GM12878 (cell line): ENCODE measurements around the gene RCAN1. TPM values are rescaled to one million over a fixed set of nuclear protein-coding genes. Genes with fewer than 3 reads are reported as not detected.
"Not testable (repeated sequence)": the region's sequence is repeated elsewhere in the genome, so short reads cannot be mapped to it uniquely, and the experiment has no call there.

Experiments
- ATAC-seq: fragments of 200-7000 bp; cut with Tn5 transposase; 3 replicates; pipeline ENCODE4 v1.9.1; 2020; ENCODE audit warnings: mild to moderate bottlenecking, moderate library complexity
- BruUV-seq: library from RNA; stranded (reverse); fragments of 400-500 nt; replicated peaks from 2 replicates; lab custom pipeline; 2021; lab: Mats Ljungman, UMichigan
- CTCF ChIA-PET: fragments of 300-600 bp; sonication (Branson Sonifier 250); formaldehyde crosslinking; extraction: SDS; loops from one replicate; lab custom pipeline; 2021; ENCODE audit warnings: inconsistent platforms; lab: Yijun Ruan, JAX
- POLR2A ChIA-PET: fragments of 350-600 bp; formaldehyde crosslinking; extraction: SDS; loops from one replicate; lab custom pipeline; 2021; ENCODE audit warnings: inconsistent platforms; lab: Charles Lee
- RAD21 ChIA-PET: fragments of 300-600 bp; sonication (Branson Sonifier 250); formaldehyde crosslinking; loops from one replicate; lab custom pipeline; 2023; ENCODE audit warnings: antibody characterized with exemption; ENCODE audit not compliant: unreplicated experiment; lab: Charles Lee
- SMC1A ChIA-PET: fragments of 300-600 bp; sonication (Branson Sonifier 250); formaldehyde crosslinking; loops from one replicate; lab custom pipeline; 2023; ENCODE audit not compliant: unreplicated experiment, uncharacterized antibody; lab: Charles Lee
- DNase-seq: peaks from one replicate; pipeline ENCODE4 v3.0.0-alpha.2; 2011; ENCODE audit warnings: low read depth, low spot score
- FAIRE-seq: peaks from 3 replicates; lab custom pipeline; 2011; peaks lifted over from hg19 to GRCh38; lab: Jason Lieb, UNC
- H2AFZ ChIP-seq: 2 replicates; pipeline ENCODE4 v1.6.0; 2011; ENCODE audit warnings: low read depth, low read length, control low read depth; ENCODE audit not compliant: control insufficient read depth
- H3K27ac ChIP-seq: 2 replicates; pipeline ENCODE4 v1.5.1; 2011; ENCODE audit warnings: control low read depth; ENCODE audit not compliant: control insufficient read depth, insufficient read depth
- H3K27me3 ChIP-seq, 2 experiments: replicated peaks in 1 of 2; 2 replicates each; pipeline versions ENCODE4 v1.6.0 to v1.6.1; 2011; ENCODE audit warnings: low read length in 1 of 2; ENCODE audit not compliant: control insufficient read depth in 2 of 2, insufficient read depth in 2 of 2
- H3K36me3 ChIP-seq, 2 experiments: 2 replicates each; pipeline ENCODE4 v1.5.1; 2011; ENCODE audit warnings: low read length in 1 of 2; ENCODE audit not compliant: control insufficient read depth in 2 of 2, insufficient read depth in 2 of 2
- H3K4me1 ChIP-seq: 2 replicates; pipeline ENCODE4 v1.6.1; 2011; ENCODE audit warnings: mild to moderate bottlenecking, low read length, moderate library complexity, mixed read lengths; ENCODE audit not compliant: control insufficient read depth, insufficient read depth
- H3K4me2 ChIP-seq: 2 replicates; pipeline ENCODE4 v1.6.0; 2011; ENCODE audit warnings: control low read depth; ENCODE audit not compliant: control insufficient read depth, insufficient read depth
- H3K4me3 ChIP-seq: fragments of 200-600 bp; sonication (generic); 2 replicates; pipeline ENCODE4 v1.5.1; 2016
- H3K79me2 ChIP-seq: 2 replicates; pipeline ENCODE4 v1.6.0; 2011; ENCODE audit warnings: low read length; ENCODE audit not compliant: control insufficient read depth, insufficient read depth
- H3K9ac ChIP-seq: 2 replicates; pipeline ENCODE4 v1.8.0; 2011; ENCODE audit warnings: low read length, control low read depth, mixed read lengths; ENCODE audit not compliant: control insufficient read depth, insufficient read depth
- H3K9me3 ChIP-seq: replicated peaks from 3 replicates; pipeline ENCODE4 v1.5.1; 2011; ENCODE audit warnings: mild to moderate bottlenecking, low read length; ENCODE audit not compliant: control insufficient read depth, insufficient read depth
- H4K20me1 ChIP-seq: 2 replicates; pipeline ENCODE4 v1.6.0; 2011; ENCODE audit not compliant: control insufficient read depth, insufficient read depth
- CREB1 ChIP-seq: IDR thresholded peaks from 2 replicates; pipeline ENCODE4 v1.6.1; 2012; ENCODE audit warnings: low read depth, mild to moderate bottlenecking, inconsistent platforms
- whole genome bisulfite sequencing: methylation state at CpG from one replicate; pipeline ENCODE4 v1.1.6; 2016; ENCODE audit warnings: low lambda C conversion rate; ENCODE audit not compliant: insufficient replicate concordance, insufficient coverage; ENCODE audit errors: missing lambda C conversion rate; 5-methylcytosine and 5-hydroxymethylcytosine counted together
- in situ Hi-C: fragments of 300-500 bp; cut with MboI; formaldehyde crosslinking; loops from 9 replicates; pipeline ENCODE4 v1.14.3; 2018; ENCODE audit warnings: mixed read lengths
- intact Hi-C: fragments of 100-400 bp; cut with micrococcal nuclease; formaldehyde crosslinking; loops from one replicate; pipeline ENCODE4 v1.14.2; 2022; ENCODE audit not compliant: unreplicated experiment
- polyA plus RNA-seq, 11 experiments: library from polyadenylated mRNA; depleted of rRNA in 4 of 11; unstranded in 6 of 11; stranded (reverse) in 5 of 11; fragments of >200 nt; fragmentation: Nextera tagmentation in 4 of 11; fragmentation: Illumina TruSeq in 1 of 11; extraction: Ambion mirVana in 4 of 11; extraction: Trizol in 1 of 11; gene quantifications; 1 replicate in 1 of 11; 2 replicates in 10 of 11; pipeline versions ENCODE4 v1.2.1 to v1.2.3, GENCODE V29; 2011 to 2016; ENCODE audit warnings: inconsistent platforms in 2 of 11, missing spikeins in 2 of 11, low read depth in 1 of 11
- total RNA-seq, 4 experiments: library from RNA; depleted of rRNA in 3 of 4; stranded (reverse); fragments of >200 nt in 3 of 4; fragmentation: Illumina TruSeq in 1 of 4; extraction: Trizol in 1 of 4; gene quantifications; 2 replicates each; pipeline versions ENCODE4 v1.2.1 to v1.2.3, GENCODE V29; 2013 to 2021
- TF ChIP-seq, protein P1 (sequence below): fragments of 450-650 bp; IDR thresholded peaks from 2 replicates; pipeline ENCODE4 v1.6.1; 2017; ENCODE audit warnings: mild to moderate bottlenecking, moderate library complexity
- TF ChIP-seq, protein P2 (sequence below): fragments of 450-650 bp; IDR thresholded peaks from 2 replicates; pipeline ENCODE4 v1.6.1; 2016; ENCODE audit warnings: mild to moderate bottlenecking, moderate library complexity, borderline replicate concordance

Gene RCAN1
- total and polyA plus RNA-seq, 10 of the 15 experiments (the other 5 are each of a cell fraction or from before 2014, with no cell fraction given) = 2.8 to 12.9 (median 10.5) TPM

DNA sequence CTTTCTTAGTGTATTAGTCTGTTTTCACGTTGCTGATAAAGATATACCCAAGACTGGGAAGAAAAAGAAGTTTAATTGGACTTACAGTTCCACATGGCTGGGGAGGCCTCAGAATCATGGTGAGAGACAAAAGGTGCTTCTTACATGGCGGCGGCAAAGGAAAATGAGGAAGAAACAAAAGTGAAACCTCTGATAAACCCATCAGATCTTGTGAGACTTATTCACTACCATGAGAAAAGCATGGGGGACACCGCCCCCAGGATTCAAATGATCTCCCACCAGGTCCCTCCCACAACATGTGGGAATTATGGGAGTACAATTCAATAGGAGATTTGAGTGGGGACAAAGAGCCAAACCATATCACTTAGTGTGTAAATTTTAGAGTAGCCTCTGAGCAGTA is 46.1 kb downstream of the RCAN1 start:
- in situ Hi-C loops, H3K4me2 ChIP-seq, H2AFZ ChIP-seq, H3K36me3 ChIP-seq, H4K20me1 ChIP-seq, H3K9ac ChIP-seq, H3K27ac ChIP-seq, ATAC-seq, H3K9me3 ChIP-seq, FAIRE-seq, intact Hi-C loops, H3K4me3 ChIP-seq, H3K4me1 ChIP-seq, DNase-seq, H3K27me3 ChIP-seq, POLR2A ChIA-PET, BruUV-seq, H3K79me2 ChIP-seq: not testable (repeated sequence)
- ChIA-PET RAD21 (interaction anchor here (1.5 kb wide), 1 partner anchor 58 kb away, joined by 4 read pairs; no protein-coding TSS in a partner anchor), SMC1A (interaction anchor here (0.6 to 1.3 kb wide), 3 partner anchors 23 to 158 kb away, joined by 3 to 5 read pairs (median 3); no protein-coding TSS in a partner anchor), CTCF (interaction anchor here (1.2 to 2.0 kb wide), 3 partner anchors 14 to 58 kb away, joined by 3 to 8 read pairs (median 7); no protein-coding TSS in a partner anchor)
- WGBS = 93% methylated on average over 4 of the region's 4 CpGs

DNA sequence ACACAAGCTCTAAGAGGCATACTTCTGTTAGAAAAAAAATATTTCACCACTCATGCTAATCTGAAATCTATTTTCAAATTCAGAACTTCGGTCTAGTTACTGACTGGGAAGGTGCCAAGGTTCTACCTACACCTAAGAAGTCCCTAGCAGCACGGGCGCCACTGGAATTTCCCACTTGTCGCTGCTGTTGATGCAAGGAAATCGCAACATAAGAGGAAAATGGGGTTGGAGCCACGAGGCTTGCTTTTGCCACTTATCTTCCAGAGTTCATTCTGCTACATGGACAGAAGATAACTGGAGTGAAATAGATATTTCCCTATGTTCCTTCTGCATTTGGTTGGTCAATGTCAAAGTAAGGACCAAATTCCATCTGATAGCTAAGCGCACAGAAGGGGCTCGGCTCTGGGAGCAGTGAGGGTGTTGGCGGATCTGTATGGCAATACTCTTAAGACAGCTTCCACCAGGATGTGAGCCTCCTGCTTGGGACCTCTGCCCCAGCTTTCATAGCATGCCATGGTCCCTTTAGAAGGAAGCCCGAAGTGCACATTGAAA is 47.2 kb downstream of the RCAN1 start:
- POLR2A ChIA-PET = no interaction called here

More for the DNA sequence above, 47.2 kb downstream of the RCAN1 start:
- ATAC-seq (no peak), FAIRE-seq (no peak), DNase-seq (no peak)
- in situ Hi-C loops (no loop called here), intact Hi-C loops (no loop called here)
- TF ChIP-seq, protein P1, sequence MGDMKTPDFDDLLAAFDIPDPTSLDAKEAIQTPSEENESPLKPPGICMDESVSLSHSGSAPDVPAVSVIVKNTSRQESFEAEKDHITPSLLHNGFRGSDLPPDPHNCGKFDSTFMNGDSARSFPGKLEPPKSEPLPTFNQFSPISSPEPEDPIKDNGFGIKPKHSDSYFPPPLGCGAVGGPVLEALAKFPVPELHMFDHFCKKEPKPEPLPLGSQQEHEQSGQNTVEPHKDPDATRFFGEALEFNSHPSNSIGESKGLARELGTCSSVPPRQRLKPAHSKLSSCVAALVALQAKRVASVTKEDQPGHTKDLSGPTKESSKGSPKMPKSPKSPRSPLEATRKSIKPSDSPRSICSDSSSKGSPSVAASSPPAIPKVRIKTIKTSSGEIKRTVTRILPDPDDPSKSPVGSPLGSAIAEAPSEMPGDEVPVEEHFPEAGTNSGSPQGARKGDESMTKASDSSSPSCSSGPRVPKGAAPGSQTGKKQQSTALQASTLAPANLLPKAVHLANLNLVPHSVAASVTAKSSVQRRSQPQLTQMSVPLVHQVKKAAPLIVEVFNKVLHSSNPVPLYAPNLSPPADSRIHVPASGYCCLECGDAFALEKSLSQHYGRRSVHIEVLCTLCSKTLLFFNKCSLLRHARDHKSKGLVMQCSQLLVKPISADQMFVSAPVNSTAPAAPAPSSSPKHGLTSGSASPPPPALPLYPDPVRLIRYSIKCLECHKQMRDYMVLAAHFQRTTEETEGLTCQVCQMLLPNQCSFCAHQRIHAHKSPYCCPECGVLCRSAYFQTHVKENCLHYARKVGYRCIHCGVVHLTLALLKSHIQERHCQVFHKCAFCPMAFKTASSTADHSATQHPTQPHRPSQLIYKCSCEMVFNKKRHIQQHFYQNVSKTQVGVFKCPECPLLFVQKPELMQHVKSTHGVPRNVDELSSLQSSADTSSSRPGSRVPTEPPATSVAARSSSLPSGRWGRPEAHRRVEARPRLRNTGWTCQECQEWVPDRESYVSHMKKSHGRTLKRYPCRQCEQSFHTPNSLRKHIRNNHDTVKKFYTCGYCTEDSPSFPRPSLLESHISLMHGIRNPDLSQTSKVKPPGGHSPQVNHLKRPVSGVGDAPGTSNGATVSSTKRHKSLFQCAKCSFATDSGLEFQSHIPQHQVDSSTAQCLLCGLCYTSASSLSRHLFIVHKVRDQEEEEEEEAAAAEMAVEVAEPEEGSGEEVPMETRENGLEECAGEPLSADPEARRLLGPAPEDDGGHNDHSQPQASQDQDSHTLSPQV = no peak
- TF ChIP-seq, protein P2, sequence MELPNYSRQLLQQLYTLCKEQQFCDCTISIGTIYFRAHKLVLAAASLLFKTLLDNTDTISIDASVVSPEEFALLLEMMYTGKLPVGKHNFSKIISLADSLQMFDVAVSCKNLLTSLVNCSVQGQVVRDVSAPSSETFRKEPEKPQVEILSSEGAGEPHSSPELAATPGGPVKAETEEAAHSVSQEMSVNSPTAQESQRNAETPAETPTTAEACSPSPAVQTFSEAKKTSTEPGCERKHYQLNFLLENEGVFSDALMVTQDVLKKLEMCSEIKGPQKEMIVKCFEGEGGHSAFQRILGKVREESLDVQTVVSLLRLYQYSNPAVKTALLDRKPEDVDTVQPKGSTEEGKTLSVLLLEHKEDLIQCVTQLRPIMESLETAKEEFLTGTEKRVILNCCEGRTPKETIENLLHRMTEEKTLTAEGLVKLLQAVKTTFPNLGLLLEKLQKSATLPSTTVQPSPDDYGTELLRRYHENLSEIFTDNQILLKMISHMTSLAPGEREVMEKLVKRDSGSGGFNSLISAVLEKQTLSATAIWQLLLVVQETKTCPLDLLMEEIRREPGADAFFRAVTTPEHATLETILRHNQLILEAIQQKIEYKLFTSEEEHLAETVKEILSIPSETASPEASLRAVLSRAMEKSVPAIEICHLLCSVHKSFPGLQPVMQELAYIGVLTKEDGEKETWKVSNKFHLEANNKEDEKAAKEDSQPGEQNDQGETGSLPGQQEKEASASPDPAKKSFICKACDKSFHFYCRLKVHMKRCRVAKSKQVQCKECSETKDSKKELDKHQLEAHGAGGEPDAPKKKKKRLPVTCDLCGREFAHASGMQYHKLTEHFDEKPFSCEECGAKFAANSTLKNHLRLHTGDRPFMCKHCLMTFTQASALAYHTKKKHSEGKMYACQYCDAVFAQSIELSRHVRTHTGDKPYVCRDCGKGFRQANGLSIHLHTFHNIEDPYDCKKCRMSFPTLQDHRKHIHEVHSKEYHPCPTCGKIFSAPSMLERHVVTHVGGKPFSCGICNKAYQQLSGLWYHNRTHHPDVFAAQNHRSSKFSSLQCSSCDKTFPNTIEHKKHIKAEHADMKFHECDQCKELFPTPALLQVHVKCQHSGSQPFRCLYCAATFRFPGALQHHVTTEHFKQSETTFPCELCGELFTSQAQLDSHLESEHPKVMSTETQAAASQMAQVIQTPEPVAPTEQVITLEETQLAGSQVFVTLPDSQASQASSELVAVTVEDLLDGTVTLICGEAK = no peak
- no peak for TF ChIP-seq CREB1
- peaks cover 0 to 3% of the 10 kb centered on the region in 2 experiments; a peak in 2 of 4 replicates for H3K36me3 ChIP-seq
- no peak overlapping the region for H2AFZ ChIP-seq
- SMC1A ChIA-PET = interaction anchor here (0.6 to 1.5 kb wide), 3 partner anchors 33 to 65 kb away, joined by 3 to 5 read pairs (median 3); no protein-coding TSS in a partner anchor
- RAD21 ChIA-PET = interaction anchor here (1.2 to 1.5 kb wide), 2 partner anchors 23 to 57 kb away, joined by 3 to 4 read pairs; no protein-coding TSS in a partner anchor
- CTCF ChIA-PET = interaction anchor here (1.3 to 2.0 kb wide), 3 partner anchors 9 to 35 kb away, joined by 3 to 8 read pairs (median 7); no protein-coding TSS in a partner anchor
- peaks cover 8% of the 10 kb centered on the region for H3K4me1 ChIP-seq
- H3K4me2 ChIP-seq = no peak overlapping the region
- WGBS = 79% methylated on average over 10 of the region's 10 CpGs
- no peaks in the 10 kb centered on the region; the same call in 1 of the 3 replicates for H3K9me3 ChIP-seq
- H4K20me1 ChIP-seq = no peaks in the 10 kb centered on the region
- no peaks in the 10 kb centered on the region for H3K27me3 ChIP-seq
- H3K79me2 ChIP-seq = no peaks in the 10 kb centered on the region
- BruUV-seq = no TSS peak
- H3K27ac ChIP-seq = no peak overlapping the region
- no peak overlapping the region for H3K9ac ChIP-seq
- no peak overlapping the region for H3K4me3 ChIP-seq
